Measurements from ENCODE around the gene STEEP1.
A peak's percentile ranks its signal among the peaks of the same experiment; 100 is the strongest.

The STEEP1 gene

DNA sequence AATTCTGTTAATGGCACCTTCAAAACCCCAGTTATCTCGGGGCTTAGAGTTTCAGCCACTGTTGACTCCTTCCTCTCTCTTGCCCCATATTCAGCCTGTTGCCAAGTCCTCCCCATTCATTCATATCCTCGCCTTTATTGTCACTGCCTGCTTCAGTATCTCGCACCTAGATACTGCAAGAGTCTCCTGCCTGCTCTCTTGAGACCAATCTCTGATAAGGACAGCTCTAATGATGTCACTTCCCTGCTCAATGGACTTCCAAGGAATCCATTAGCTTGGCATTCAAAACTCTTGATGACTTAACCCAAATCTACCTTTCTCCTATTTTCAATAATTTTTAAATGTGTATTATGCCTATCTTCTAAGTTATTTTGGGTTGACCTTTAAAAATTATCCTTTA is 8.0 kb upstream of the STEEP1 start:
- Histone ChIP-seq H3K27ac (ENCODE audit: low read depth, low read length) (no peak overlapping the region), H3K4me2 (ENCODE audit: low read depth, low read length, poor library complexity, severe bottlenecking) (peak overlapping the region; percentile 84), H3K4me3 (ENCODE audit: insufficient read depth, low read length, poor library complexity, severe bottlenecking) (peak overlapping the region; percentile 74), H3K36me3 (ENCODE audit: low read length) (no peaks in the 10 kb centered on the region), H3K79me2 (ENCODE audit: insufficient read depth, low read length) (peaks cover 13% of the 10 kb centered on the region), H3K27me3 (ENCODE audit: low read length) (no peaks in the 10 kb centered on the region), H3F3A (ENCODE audit: insufficient read depth) (no peaks in the 10 kb centered on the region; the same call in 1 of the 2 replicates), H3K9me3 (ENCODE audit: insufficient read depth, low read length) (no peaks in the 10 kb centered on the region), H3K9ac (ENCODE audit: low read length) (peak overlapping the region; percentile 83), H4K20me1 (ENCODE audit: low read depth, low read length) (no peaks in the 10 kb centered on the region), H2AFZ (ENCODE audit: low read depth, low read length, severe bottlenecking) (peak overlapping the region; percentile 97), H3K9me2 (replicated peaks; ENCODE audit: insufficient read depth, low read length) (no peaks in the 10 kb centered on the region)
- TF ChIP-seq, protein P1, sequence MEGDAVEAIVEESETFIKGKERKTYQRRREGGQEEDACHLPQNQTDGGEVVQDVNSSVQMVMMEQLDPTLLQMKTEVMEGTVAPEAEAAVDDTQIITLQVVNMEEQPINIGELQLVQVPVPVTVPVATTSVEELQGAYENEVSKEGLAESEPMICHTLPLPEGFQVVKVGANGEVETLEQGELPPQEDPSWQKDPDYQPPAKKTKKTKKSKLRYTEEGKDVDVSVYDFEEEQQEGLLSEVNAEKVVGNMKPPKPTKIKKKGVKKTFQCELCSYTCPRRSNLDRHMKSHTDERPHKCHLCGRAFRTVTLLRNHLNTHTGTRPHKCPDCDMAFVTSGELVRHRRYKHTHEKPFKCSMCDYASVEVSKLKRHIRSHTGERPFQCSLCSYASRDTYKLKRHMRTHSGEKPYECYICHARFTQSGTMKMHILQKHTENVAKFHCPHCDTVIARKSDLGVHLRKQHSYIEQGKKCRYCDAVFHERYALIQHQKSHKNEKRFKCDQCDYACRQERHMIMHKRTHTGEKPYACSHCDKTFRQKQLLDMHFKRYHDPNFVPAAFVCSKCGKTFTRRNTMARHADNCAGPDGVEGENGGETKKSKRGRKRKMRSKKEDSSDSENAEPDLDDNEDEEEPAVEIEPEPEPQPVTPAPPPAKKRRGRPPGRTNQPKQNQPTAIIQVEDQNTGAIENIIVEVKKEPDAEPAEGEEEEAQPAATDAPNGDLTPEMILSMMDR (IDR thresholded peaks at IDR 0.05; ENCODE audit: insufficient read depth, low read length, poor library complexity, severe bottlenecking) = no peak
- TF ChIP-seq EZH2phosphoT487 (conservative IDR thresholded peaks at IDR 0.05; ENCODE audit: low read length) = no peak

DNA sequence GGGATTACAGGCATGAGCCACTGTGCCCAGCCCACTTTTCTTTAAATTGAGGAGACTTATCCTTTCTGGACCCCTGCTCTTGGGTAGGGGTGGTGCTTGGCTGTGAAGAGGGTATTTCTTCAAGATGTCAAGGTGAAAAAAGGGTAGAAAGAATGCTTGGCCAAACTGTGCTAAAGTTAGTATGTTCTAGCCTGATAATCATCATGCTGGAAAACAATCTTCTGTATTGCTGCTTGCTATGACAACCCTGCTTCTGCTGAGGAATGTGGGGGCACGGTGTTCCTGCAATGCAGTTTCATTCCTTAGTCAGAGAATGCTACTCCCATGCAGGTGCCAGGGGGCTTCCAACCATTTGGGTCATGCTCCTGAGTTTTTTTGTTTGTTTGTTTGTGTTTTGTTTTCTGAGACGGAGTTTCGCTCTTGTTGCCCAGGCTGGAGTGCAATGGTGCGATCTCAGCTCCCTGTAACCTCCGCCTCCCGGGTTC is 5.2 kb upstream of the STEEP1 start:
- no peak overlapping the region for H3K4me2 ChIP-seq (ENCODE audit: low read depth, low read length, poor library complexity, severe bottlenecking)
- no peaks in the 10 kb centered on the region; the same call in 1 of the 2 replicates for H3F3A ChIP-seq (ENCODE audit: insufficient read depth)
- H3K9me2 ChIP-seq (replicated peaks; ENCODE audit: insufficient read depth, low read length) = no peaks in the 10 kb centered on the region
- H4K20me1 ChIP-seq (ENCODE audit: low read depth, low read length) = no peaks in the 10 kb centered on the region
- H2AFZ ChIP-seq (ENCODE audit: low read depth, low read length, severe bottlenecking) = no peak overlapping the region
- H3K27me3 ChIP-seq (ENCODE audit: low read length) = no peaks in the 10 kb centered on the region
- no peaks in the 10 kb centered on the region for H3K9me3 ChIP-seq (ENCODE audit: insufficient read depth, low read length)
- no peak overlapping the region for H3K4me3 ChIP-seq (ENCODE audit: insufficient read depth, low read length, poor library complexity, severe bottlenecking)
- H3K27ac ChIP-seq (ENCODE audit: low read depth, low read length) = no peak overlapping the region
- TF ChIP-seq, protein P1 (IDR thresholded peaks at IDR 0.05; ENCODE audit: insufficient read depth, low read length, poor library complexity, severe bottlenecking) = no peak
- no peaks in the 10 kb centered on the region for H3K36me3 ChIP-seq (ENCODE audit: low read length)
- no peak overlapping the region for H3K9ac ChIP-seq (ENCODE audit: low read length)
- H3K79me2 ChIP-seq (ENCODE audit: insufficient read depth, low read length) = peaks cover 5% of the 10 kb centered on the region

DNA sequence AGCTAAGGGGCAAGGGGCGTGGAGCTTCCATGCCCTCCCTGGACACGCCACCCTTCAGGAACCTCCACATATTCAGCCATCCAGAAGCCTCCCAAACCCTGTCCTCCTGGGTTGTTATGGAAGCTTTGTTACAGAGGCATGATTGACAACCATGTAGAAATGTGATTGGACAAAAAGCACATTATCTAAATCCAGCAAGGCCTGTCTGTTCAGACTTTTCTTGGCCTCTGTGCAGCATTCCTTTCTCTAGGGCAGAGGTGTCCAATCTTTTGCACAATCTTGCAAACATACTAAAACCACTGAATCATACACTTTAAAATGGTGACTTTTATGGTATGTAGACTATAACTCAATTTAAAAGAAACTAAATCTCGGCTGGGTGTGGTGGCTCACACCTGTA is 12.7 kb downstream of the STEEP1 start:
- peaks cover 2% of the 10 kb centered on the region; the same call in 1 of the 2 replicates for H3K79me2 ChIP-seq (ENCODE audit: insufficient read depth, low read length)
- H3K4me3 ChIP-seq (ENCODE audit: insufficient read depth, low read length, poor library complexity, severe bottlenecking) = no peak overlapping the region

More for the DNA sequence above, 12.7 kb downstream of the STEEP1 start:
- H4K20me1 ChIP-seq (ENCODE audit: low read depth, low read length) = no peaks in the 10 kb centered on the region
- H3K27me3 ChIP-seq (ENCODE audit: low read length) = no peaks in the 10 kb centered on the region
- H3K9ac ChIP-seq (ENCODE audit: low read length) = no peak overlapping the region
- no peak for TF ChIP-seq EZH2phosphoT487 (conservative IDR thresholded peaks at IDR 0.05; ENCODE audit: low read length)
- TF ChIP-seq, protein P1 (IDR thresholded peaks at IDR 0.05; ENCODE audit: insufficient read depth, low read length, poor library complexity, severe bottlenecking) = no peak
- no peaks in the 10 kb centered on the region for H3K9me2 ChIP-seq (replicated peaks; ENCODE audit: insufficient read depth, low read length)
- H3K27ac ChIP-seq (ENCODE audit: low read depth, low read length) = no peak overlapping the region
- H3F3A ChIP-seq (ENCODE audit: insufficient read depth) = no peaks in the 10 kb centered on the region
- no peak overlapping the region for H3K4me2 ChIP-seq (ENCODE audit: low read depth, low read length, poor library complexity, severe bottlenecking)
- no peak overlapping the region for H2AFZ ChIP-seq (ENCODE audit: low read depth, low read length, severe bottlenecking)
- H3K36me3 ChIP-seq (ENCODE audit: low read length) = no peaks in the 10 kb centered on the region
- no peaks in the 10 kb centered on the region for H3K9me3 ChIP-seq (ENCODE audit: insufficient read depth, low read length)

All from SU-DHL-6 (cell line).